Spleen (tissue), 11 donors: ENCODE data around the gene MRPL52. TPM values are rescaled to one million over a fixed set of nuclear protein-coding genes. Genes with fewer than 3 reads are reported as not detected.

Experiments
- DNase-seq: peaks from one replicate; pipeline ENCODE4 v3.0.0-alpha.2; 2020
- H3K27ac ChIP-seq, 8 donors: fragments of 200-600 bp; sonication (generic) in 7 of 8; 1 replicate in 4 of 8; 2 replicates in 4 of 8; pipeline versions ENCODE4 v1.5.0 to v1.8.0; 2016 to 2021; ENCODE audit warnings: inconsistent platforms in 4 of 8, mild to moderate bottlenecking in 4 of 8, moderate library complexity in 1 of 8
- H3K27me3 ChIP-seq, 7 donors: fragments of 200-600 bp; sonication (generic) in 6 of 7; replicated peaks in 1 of 7; 1 replicate in 4 of 7; 2 replicates in 3 of 7; pipeline versions ENCODE4 v1.5.0 to v1.8.0; 2016 to 2021; ENCODE audit warnings: inconsistent platforms in 3 of 7, mild to moderate bottlenecking in 1 of 7
- H3K36me3 ChIP-seq, 6 donors: fragments of 200-600 bp; sonication (generic) in 5 of 6; 1 replicate in 4 of 6; 2 replicates in 2 of 6; pipeline versions ENCODE4 v1.5.0 to v1.8.0; 2016 to 2021; ENCODE audit warnings: inconsistent platforms in 2 of 6
- H3K4me1 ChIP-seq, 6 donors: fragments of 200-600 bp; sonication (generic) in 5 of 6; 1 replicate in 3 of 6; 2 replicates in 3 of 6; pipeline versions ENCODE4 v1.5.0 to v1.8.0; 2016 to 2021; ENCODE audit warnings: inconsistent platforms in 3 of 6
- H3K4me3 ChIP-seq, 8 donors: fragments of 200-600 bp; sonication (generic) in 7 of 8; 1 replicate in 4 of 8; 2 replicates in 4 of 8; pipeline versions ENCODE4 v1.5.0 to v1.8.0; 2016 to 2021; ENCODE audit warnings: inconsistent platforms in 4 of 8, mild to moderate bottlenecking in 4 of 8, moderate library complexity in 2 of 8
- H3K9me3 ChIP-seq, 8 donors: fragments of 200-600 bp; sonication (generic) in 7 of 8; 1 replicate in 4 of 8; 2 replicates in 4 of 8; pipeline versions ENCODE4 v1.5.0 to v1.8.0; 2016 to 2021; ENCODE audit warnings: inconsistent platforms in 4 of 8
- POLR2A ChIP-seq, 3 donors: fragments of 450-650 bp; IDR thresholded peaks; one replicate each; pipeline ENCODE4 v1.5.1; 2017; ENCODE audit warnings: antibody characterized with exemption in 3 of 3, mild to moderate bottlenecking in 1 of 3
- POLR2AphosphoS5 ChIP-seq, 3 donors: sonication (generic); formaldehyde crosslinking; IDR thresholded peaks; one replicate each; pipeline ENCODE4 v1.5.1; 2017; ENCODE audit warnings: antibody characterized with exemption in 3 of 3
- WGBS, 5 donors: extraction: QIAGEN DNeasy Blood & Tissue Kit in 3 of 5; methylation state at CpG; one replicate each; pipeline versions ENCODE4 v1.1.5 to v1.1.7; 2013 to 2018; 5-methylcytosine and 5-hydroxymethylcytosine counted together
- intact Hi-C: fragments of 100-400 bp; cut with DNase I; formaldehyde crosslinking; loops from one replicate; pipeline ENCODE4 v1.15.0; 2023; ENCODE audit warnings: low total_unique reads
- polyA plus RNA-seq, 3 donors: library from polyadenylated mRNA; stranded (reverse); fragments of 200-250 nt; gene quantifications; one replicate each; pipeline ENCODE4 v1.2.1, GENCODE V29; 2013
- total RNA-seq, 7 donors: library from RNA; depleted of rRNA in 3 of 7; stranded (reverse); fragments of >200 nt in 3 of 7; fragmentation: NEBNext Ultra II Directional in 4 of 7; extraction: Animal tissue kit (Norgen Biotek cat#: 25700) in 4 of 7; gene quantifications; one replicate each; pipeline versions ENCODE4 v1.1.0 to v1.2.1, GENCODE V29; 2016 to 2021
- TF ChIP-seq, protein P1 (sequence below), 11 experiments: fragments of 200-600 bp in 7 of 11; fragments of 450-650 bp in 4 of 11; sonication (generic) in 4 of 11; IDR thresholded peaks in 8 of 11; conservative IDR thresholded peaks in 3 of 11; 1 replicate in 7 of 11; 2 replicates in 4 of 11; pipeline versions ENCODE4 v1.4.0 to v1.8.0; 2016 to 2021; ENCODE audit warnings: antibody characterized with exemption in 11 of 11, inconsistent platforms in 4 of 11, mild to moderate bottlenecking in 1 of 11
- donor health status: healthy with polysubstance abuse.
- donor health status: DM: no; HTN: no; CAD: no; lungs with moderate emphysema.
- donor health status: DM: no; HTN: no; CAD: no.
- donor health status: Bipolar disorder and iron deficiency.
- donor health status: healthy.
- donor health status: DM: no; HTN: no; CAD: no.
- donor health status: DM: yes; HTN: yes; CAD: no.

Gene MRPL52
- total and polyA plus RNA-seq, 10 donors = 55.2 to 138 (median 87.0) TPM

GRCh38 chr14:22878271-22879246, 48.9 kb downstream of the MRPL52 start:
- Histone ChIP-seq H3K27ac (peak overlapping the region in 2 of 8 donors; percentile 5 to 11), H3K27me3 (peaks cover 0 to 7% (median 0%) of the 10 kb centered on the region in 7 donors), H3K4me3 (no peak overlapping the region), H3K36me3 (peaks cover 11 to 75% (median 60%) of the 10 kb centered on the region in 6 donors), H3K4me1 (peaks cover 3 to 75% (median 27%) of the 10 kb centered on the region in 6 donors), H3K9me3 (no peaks in the 10 kb centered on the region)
- 73 to 89% (median 78%) methylated on average over 7 to 8 of the region's 8 CpGs for WGBS, 5 donors
- intact Hi-C loops = no loop called here
- no peak for DNase-seq
- peak; percentile 37 to 58 (median 43) for TF ChIP-seq POLR2AphosphoS5 (IDR thresholded peaks at IDR 0.05)
- TF ChIP-seq, protein P1, sequence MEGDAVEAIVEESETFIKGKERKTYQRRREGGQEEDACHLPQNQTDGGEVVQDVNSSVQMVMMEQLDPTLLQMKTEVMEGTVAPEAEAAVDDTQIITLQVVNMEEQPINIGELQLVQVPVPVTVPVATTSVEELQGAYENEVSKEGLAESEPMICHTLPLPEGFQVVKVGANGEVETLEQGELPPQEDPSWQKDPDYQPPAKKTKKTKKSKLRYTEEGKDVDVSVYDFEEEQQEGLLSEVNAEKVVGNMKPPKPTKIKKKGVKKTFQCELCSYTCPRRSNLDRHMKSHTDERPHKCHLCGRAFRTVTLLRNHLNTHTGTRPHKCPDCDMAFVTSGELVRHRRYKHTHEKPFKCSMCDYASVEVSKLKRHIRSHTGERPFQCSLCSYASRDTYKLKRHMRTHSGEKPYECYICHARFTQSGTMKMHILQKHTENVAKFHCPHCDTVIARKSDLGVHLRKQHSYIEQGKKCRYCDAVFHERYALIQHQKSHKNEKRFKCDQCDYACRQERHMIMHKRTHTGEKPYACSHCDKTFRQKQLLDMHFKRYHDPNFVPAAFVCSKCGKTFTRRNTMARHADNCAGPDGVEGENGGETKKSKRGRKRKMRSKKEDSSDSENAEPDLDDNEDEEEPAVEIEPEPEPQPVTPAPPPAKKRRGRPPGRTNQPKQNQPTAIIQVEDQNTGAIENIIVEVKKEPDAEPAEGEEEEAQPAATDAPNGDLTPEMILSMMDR (IDR thresholded peaks at IDR 0.05 in 8 of 11, conservative IDR thresholded peaks at IDR 0.05 in 3 of 11) = no peak
- no peak for TF ChIP-seq POLR2A (IDR thresholded peaks at IDR 0.05)

- peaks cover 5 to 69% (median 26%) of the 10 kb centered on the region in 6 donors for H3K4me1 ChIP-seq
- TF ChIP-seq POLR2AphosphoS5 (IDR thresholded peaks at IDR 0.05) = peak in 1 of 3 donors; percentile 31
- TF ChIP-seq, protein P1 (IDR thresholded peaks at IDR 0.05 in 8 of 11, conservative IDR thresholded peaks at IDR 0.05 in 3 of 11) = no peak
- intact Hi-C loops = no loop called here
- no peak overlapping the region for H3K4me3 ChIP-seq
- WGBS, 5 donors = 39 to 48% (median 45%) methylated on average over 7 of the region's 7 CpGs
- H3K36me3 ChIP-seq = peaks cover 3 to 40% (median 25%) of the 10 kb centered on the region in 6 donors
- no peak for DNase-seq
- H3K9me3 ChIP-seq = no peaks in the 10 kb centered on the region
- H3K27ac ChIP-seq = no peak overlapping the region
- H3K27me3 ChIP-seq = peaks cover 0 to 19% (median 0%) of the 10 kb centered on the region in 7 donors
Observed at GRCh38 chr14:22882064-22882463, 52.4 kb downstream of the MRPL52 start.

DNA sequence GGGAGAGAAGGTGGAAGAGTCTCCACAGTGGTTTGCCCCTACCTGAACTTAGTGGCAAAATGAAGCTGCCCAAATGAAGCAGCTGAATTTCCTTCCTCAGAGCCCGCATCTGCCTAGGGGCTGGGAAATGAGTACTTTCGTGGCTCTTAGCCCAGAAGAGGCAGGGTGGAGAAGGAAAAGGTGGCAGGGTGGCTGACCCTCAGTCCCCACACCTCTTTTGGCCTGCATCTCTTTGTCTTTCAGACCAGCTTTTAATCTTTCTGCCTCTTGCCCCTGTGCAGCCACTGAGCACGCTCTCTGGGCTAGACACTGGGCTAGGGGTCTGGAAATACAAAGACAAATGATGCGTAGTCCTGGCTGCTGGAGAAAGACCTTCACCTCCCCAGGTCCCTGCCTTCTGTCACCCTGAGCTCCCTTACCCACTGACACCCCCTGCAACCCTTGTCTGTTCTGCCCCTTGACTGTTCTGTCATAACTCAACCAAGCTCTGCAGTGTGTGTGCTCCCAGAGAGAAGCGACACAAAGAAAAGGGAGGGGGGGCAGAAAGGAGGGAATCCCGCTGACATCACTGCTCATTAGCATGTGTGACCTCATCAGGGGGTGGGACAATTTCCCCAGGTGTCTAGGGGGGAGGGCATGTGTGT, 53.0 kb downstream of the MRPL52 start:
- DNase-seq = no peak
- intact Hi-C loops = no loop called here
- 35 to 56% (median 47%) methylated on average over 6 of the region's 6 CpGs for WGBS, 5 donors
- no peak overlapping the region for H3K4me3 ChIP-seq
- no peak overlapping the region for H3K27ac ChIP-seq
- H3K36me3 ChIP-seq = peaks cover 0 to 34% (median 19%) of the 10 kb centered on the region in 6 donors
- peaks cover 10 to 70% (median 32%) of the 10 kb centered on the region in 6 donors for H3K4me1 ChIP-seq
- TF ChIP-seq POLR2AphosphoS5 (IDR thresholded peaks at IDR 0.05) = peak in 1 of 3 donors; percentile 20
- no peak for TF ChIP-seq POLR2A (IDR thresholded peaks at IDR 0.05)
- TF ChIP-seq, protein P1 (IDR thresholded peaks at IDR 0.05 in 8 of 11, conservative IDR thresholded peaks at IDR 0.05 in 3 of 11) = no peak
- no peaks in the 10 kb centered on the region for H3K9me3 ChIP-seq
- peaks cover 0 to 20% (median 0%) of the 10 kb centered on the region in 7 donors for H3K27me3 ChIP-seq
